HG02981 (cell line): ENCODE results near the gene MFSD1.
"Not testable (repeated sequence)": the region's sequence is repeated elsewhere in the genome, so short reads cannot be mapped to it uniquely, and the experiment has no call there.

ENCODE experiments used
- ATAC-seq: cut with Tn5 transposase; IDR thresholded peaks from one replicate; pipeline ENCODE4 v1.9.1; 2021; ENCODE audit warnings: mild to moderate bottlenecking, moderate library complexity; ENCODE audit not compliant: unreplicated experiment

Gene MFSD1

DNA sequence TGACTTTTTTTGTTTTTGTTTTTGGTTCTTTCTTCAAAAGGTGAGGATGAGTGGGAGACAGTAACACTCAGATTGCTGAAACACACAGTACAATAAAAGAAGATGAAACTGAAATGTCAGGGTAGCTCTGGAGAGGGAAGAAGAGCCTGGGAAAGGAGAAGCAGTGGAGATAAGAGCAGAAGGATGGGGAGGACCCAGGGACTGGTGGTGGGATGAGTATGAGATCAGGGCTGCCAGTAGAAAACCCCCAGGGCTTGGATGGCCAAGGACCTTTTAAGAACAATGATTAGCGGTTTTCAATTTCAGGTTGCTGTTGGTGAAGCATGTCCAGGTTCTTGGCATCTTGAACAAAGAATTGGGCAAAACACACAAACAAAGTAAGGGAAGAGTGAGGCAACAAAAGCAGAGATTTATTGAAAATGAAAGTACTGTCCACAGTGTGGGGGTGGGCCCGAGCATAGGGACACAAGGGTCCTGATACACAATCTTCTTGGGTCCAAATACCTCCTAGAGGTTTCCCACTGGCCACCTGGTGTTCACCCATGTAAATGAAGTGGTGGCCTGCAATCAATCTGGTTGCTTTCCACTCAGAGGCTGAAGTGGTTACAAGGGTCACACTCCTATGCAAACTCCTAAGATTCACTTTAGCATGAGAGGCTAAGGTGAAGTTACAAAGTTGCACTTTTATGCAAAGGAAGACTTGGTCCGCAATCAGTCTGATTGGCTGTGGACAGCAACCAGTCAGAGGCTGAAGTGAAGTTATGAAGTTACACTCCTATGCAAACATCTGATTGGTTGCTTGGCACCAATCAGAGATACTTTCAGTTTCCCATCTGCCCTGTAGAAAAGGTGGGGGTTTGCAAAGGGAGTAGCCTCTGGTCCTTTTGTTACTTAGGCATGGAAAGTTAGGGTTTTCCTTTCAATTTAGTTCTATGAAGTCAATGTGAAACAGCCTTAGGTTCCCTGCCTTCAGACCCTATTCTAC lies 26.1 kb upstream of the MFSD1 start:
- peak; percentile 67 for ATAC-seq

DNA sequence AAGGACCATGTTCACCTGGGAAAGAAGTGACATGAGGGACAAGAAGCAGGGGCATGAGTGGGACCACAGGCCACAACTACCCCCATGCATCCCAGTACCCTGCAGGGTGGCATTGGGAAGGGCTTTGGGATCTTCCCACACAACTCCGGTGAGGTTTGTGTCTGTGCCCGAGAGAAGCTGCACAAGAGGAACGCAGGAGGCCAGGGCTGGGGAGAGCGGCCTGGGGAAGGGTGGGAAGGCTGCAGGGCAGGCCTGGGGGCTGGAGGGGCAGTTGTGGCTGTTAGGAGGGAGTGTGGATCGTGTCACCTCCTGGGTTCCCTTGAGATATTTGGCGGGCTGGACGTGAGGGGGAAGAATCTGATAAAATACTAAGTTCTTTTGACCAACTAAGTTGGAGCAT lies 25.3 kb upstream of the MFSD1 start:
- ATAC-seq = no peak

DNA sequence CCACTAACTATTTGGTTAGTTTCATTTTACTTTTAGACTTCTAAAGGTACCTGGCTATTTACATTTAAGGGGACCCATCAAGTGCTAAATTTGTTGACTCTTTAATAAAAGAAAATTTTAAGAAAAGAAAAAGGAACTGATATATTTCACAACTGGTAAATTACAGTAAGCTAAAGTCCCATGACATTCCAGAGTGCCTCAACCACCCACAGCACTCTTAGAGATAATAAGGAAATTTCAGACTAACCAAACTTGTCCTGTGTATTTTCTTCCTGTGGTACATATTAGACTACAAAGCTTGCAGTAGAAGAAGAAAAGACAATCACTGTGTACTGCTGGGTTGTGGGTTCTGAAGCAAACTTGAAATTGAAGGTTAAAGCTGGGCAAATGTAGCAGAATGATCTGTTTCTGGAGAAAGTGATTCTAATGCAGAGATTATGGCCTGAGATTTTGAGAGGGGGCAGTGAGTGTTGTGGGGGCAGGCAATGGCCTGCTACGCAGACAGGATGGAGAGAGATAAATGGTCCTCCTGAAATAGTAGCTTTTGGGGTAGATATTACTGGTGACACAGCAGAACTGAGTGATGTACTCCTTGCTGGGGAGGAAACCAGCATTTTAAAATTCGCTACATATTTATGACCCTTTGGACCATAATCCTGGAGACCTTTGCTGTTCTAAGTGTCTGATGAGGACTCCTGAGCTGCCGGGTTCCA lies 24.5 kb upstream of the MFSD1 start:
- ATAC-seq = no peak

DNA sequence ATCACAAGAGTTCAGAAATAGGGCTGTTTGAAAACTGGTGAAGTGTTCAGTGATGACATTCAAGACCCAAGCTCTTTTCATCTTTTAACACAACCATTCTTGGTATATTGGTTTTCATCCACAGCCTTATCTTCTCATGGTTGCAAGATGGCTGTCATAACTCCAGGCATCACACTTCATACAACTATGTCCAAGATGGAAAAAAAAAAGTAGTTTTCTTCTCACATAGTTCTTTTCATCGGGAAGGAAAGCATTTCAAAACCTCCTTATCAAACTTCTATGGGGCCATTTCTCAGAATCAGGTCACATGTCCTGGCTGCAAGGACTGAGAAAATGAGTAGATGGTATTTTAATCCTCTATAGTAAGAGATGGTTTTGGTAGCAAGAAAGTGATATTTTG lies 21.1 kb upstream of the MFSD1 start:
- ATAC-seq = no peak

DNA sequence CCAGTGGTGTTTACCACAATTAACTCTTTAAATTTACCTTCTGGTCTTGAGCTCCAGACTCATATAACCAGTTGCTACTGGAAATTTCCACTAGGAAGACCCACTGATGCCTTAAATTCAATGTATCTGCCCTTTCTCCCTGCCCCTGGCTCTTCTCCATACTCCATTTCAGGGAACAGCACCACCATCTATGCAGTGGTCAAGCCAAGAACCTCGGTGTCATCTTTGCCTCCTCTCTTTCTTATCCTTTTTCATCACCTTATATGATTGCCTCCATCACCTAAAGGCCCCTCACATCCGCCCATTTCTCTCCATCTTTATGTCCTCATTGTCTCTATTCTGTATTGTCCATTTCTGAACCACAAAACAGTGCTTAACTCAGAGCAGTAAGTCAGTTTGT lies 20.7 kb upstream of the MFSD1 start:
- no peak for ATAC-seq

DNA sequence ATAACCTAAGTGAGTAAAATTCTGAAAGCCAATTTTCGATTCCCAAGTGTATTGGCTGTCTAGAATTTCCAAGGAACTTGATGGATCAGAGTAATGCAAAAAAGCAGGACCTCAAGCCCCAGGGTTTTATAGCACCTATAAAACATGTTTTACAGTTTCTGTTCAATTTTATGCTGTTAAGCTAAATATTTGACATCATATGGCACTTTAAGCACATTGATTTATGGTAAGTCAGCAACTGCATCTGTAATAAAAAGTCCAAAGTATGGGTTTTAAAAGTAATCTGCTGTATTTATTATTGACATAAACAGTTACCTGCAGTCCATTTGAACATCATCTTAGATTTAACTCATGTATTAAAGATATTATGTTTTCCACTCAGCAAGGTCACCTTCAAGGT lies 20.0 kb upstream of the MFSD1 start:
- ATAC-seq = no peak

DNA sequence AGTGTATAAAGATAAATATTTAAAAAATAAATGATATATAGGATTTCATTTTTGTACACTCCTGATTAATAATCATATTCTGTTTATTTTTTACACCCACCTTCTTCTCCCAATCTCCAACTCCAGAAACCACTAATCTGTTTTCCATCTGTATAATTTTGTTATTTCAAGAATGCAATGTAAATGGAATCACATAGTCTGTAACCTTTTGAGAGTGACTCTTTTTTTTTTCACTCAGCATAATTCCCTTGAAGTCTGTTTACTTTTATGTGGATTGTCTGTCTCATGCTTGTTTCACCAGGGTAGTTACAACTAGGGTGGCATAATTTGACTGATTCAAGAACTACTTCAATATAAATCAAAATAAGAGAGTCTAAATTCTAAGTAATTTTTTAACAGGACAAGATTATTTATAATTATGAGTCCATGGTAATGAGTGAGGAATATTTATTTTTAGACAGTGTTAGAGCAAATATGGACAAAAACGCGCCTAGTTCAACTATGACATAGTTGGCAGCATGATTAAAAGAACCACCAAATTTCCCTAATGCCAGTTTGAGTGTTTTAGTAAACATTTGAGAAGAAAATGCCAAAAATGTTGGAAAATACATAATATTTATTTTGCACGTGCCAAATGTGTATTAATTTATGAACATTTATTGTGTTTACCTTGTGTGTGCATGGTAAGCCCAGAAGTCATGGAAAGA lies 19.4 kb upstream of the MFSD1 start:
- no peak for ATAC-seq

DNA sequence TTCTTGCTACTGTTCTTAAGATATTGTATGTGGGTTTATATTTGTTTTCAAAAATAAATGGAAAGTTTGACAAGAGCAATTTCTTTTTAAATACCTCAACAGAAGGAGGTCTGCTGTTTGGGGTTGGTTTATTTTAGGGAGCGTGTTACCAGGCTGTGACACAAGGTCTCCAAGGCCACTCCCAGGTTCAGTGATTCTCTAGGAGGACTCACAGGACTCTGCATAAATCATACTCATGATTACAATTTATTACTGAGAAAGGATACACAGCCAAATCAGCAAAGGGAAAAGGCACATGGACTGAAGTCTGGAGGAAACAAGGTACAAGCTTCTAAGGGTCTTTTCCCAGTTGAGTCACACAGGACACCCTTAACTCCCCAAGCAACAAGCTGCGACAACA lies 18.8 kb upstream of the MFSD1 start:
- ATAC-seq = no peak

DNA sequence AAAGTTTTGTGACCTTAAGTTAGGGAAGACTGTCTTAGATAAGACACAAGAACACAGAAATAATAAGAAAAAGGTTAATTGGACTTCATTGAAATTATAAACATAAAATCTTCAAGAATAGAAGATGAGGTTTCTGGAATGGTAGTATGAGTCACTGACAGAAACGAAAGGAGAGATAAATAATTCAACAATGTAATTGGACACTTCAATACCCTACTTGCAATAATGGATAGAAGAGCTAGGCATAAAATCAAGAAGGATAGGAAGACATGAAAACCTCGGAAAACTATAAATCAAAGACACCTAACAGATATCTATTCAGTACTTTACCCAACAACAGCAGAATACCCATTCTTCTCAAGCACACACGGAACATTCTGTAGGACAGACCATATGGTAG lies 15.9 kb upstream of the MFSD1 start:
- ATAC-seq = no peak

DNA sequence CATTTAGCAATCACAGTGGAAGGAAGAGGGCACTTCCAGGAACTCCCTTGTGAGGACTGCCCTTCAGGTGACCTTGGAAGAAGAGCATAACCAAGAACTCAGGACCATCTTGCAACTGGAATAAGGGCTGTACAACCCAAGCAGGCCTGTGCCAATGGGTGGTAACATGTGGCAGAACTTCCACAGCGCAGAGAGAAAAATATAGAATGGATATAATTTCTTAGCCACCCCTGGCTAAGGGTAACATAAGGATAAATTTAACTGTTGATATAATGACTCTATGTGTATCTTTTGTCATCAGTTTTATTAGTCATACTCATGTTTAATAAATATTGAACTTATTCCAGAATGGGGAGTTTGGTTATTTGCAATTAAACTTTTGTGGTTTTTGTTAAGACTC lies 13.4 kb upstream of the MFSD1 start:
- no peak for ATAC-seq

DNA sequence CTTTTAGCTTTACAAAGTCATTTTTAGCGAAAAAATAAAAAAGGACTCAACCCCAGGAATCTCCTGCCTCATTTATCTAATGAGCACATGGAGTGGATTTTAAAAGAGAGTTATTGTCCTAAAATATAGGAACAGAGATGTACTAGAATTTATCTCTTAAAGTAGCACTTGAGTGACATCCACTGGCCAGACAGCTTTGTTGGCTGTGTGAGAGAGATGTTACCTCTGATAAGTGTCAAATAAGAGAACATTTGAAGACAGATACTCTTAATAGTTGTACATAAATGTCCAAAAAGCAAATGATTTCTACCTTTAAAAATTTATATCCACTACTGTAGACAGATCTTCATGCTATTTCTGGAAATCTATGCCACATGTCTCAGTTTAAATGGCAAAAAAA lies 12.3 kb upstream of the MFSD1 start:
- no peak for ATAC-seq

DNA sequence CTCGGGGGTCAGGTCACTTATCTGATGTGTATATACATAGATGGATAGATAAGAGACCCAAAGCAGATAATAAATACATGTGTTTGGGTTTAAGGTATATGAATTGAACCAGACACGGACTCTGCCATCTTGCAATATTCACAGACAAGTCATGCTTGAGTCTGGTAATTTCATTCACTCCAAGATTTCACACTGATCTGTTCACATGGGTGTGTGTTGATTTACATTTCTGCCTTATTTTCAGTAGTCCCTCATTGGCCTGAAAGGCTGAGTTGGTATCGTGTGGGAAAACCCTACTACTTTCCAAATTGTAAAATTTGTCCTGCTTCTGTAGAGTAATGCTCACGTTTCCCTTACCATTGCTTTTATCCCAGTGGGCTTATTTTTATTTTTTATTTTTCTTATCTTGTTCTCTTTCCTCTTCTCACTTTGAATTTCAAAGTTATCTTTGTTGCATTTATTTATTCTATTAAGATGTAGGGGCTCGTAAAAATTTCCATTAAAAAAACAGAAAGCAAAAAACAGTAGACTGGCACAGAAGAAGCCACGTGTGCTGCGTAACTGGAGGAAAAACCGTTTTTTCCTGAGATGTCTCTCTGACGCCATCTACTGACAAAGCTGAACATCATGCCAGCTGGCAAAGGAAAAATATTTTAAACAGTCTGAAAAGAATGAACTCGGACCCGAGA lies 10.8 kb upstream of the MFSD1 start:
- peak; percentile 57 for ATAC-seq

DNA sequence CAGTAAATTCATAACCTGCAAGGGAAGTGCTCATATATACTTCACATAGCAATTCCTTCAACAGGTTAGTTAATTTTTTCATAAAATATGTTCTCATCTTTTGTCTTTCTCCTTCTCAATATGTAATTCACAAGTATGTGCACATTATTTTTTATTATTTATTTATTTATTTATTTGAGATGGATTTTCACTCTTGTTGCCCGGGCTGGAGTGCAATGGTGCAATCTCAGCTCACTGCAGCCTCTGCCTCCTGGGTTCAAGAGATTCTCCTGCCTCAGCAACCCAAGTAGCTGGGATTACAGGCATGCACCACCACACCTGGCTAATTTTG lies 10.3 kb upstream of the MFSD1 start:
- ATAC-seq = not testable (repeated sequence)

DNA sequence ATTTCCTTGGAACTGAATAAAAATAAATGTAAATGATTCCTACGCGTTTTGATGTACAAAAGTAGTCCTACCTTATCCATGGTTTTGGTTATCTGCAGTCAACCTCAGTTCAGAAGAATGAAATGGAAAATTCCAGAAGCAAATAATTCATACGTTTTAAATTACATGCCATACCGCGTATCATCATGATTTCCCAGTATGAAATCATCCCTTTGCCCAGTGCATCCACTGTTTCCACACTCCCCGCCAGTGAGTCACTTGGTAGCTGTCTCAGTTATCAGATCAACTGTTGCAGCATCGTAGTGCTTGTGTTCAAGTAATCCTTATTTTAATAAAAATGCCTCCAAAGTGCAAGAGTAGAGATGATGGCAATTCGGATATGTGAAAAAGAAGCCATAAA lies 9.1 kb upstream of the MFSD1 start:
- no peak for ATAC-seq

DNA sequence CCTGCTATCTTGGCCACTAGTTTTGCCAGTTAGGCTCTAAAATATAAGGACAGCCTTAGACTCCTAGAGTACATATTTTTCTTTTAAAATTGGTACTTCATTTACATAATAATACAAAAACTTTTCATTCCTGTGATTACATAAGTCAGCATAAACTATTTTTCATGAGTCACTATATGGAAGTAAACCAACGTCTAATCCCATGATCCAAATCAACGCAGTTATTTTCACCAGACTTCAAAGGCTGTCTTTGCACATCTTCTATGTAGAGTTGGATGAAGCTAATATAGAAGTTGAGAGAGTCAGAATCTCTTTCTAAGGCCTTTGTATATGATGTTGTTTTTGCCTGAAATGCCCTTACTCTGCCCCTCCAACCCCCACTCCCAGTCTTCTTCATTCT lies 7.6 kb upstream of the MFSD1 start:
- no peak for ATAC-seq

DNA sequence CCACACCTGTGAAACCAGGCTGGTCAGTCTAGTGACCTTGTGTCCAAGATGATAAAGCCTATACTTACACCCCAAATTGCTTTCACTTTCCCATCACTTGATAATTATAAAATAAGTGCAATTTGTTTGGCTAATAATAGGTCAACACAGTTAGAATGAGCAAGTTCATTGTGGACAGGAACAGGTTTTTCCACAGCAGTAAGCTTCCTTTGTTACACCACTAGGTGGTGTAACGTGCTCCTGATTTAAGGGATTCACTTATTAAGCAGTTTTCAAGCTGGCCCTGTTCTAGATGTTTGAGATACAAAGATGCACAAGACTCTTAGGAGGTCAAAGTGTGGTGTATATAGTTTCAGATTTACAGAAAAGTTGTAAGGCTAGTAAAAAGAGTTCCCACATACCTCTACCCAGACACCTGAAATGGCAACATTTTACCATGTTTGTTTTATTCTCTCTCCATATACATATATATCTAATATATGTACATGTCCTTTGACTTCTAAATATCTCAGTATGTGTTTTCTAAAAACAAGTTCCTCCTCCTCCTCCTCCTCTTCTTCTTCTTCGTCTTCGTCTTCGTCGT lies 6.8 kb upstream of the MFSD1 start:
- ATAC-seq = peak; percentile 72

DNA sequence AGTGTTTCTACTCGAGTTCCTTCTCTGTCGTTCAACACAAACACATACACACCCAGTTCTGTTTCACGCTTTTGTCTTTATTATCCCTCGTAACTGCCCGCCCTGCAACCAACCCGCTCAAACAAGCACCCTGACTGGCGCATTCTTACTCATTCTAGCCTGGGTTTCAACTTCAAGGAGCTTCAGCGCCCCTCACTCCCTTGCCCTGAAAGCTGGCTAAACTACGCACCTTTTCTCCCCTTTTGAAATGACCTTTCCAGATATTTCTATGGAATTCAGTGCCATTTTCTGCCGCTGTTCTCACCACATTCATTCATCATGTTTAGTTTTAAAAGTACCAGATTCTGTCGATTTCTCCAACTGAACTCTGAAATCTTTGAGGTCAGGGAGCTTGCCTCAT lies 653 bp upstream of the MFSD1 start:
- ATAC-seq = no peak

DNA sequence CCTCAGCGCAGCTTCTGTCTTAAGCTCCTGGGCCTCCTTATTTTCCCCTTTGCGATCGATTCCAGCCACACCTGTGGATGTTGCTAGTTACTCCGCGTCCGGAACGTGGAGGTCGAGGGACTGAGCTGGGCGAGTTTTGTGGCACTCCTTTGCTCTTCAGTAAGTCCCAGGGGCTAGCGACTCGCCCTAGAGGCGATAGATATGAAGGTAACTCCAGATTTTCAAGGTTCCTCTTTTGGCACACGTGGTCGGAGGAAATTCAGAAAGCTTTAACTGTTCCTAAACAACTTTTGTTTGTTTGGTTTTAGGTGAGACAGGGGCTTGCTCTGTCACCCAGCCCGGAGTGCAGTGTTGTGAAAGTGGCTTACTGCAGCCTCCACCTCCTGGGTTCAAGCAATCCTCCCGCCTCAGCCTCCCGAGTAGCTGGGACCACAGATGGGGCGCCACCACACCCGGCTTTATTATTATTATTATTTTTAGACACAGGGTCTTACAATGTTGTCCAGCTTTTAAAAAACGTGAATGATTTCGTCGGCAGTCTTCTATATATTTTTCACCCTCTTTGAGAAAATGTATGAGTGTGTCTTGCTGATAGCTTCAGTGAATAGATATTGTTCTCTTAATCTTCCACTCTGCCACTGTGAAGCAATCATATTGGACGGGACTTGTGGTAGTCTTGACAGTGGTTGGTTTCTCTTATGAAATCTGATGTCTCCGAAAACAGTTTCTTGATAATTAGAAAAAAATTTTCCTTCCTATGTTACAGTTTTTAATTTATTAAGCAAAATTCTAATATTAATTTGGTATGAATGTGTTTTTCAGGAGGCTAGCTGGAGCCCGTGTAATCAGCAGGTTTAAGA lies 785 bp downstream of the MFSD1 start:
- ATAC-seq = peak; percentile 33

DNA sequence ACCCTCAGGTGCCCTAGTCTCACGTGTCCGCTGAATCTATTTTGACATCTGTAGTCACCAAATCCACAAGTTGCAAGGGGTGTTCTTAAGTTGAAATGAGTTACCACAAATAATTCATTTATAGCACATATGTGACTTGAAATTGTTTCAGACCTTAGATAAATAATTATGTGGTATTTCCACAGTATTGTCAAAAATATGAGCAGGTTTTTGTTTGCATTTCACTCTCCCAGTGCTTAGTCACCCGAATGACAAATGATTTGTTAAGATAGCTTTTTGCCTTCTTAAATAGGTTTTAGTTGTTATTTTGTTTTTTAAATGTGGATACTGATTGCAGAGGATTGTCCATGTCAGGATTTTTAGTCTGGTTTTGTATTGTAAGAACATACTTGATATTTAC lies 2.6 kb downstream of the MFSD1 start:
- no peak for ATAC-seq

DNA sequence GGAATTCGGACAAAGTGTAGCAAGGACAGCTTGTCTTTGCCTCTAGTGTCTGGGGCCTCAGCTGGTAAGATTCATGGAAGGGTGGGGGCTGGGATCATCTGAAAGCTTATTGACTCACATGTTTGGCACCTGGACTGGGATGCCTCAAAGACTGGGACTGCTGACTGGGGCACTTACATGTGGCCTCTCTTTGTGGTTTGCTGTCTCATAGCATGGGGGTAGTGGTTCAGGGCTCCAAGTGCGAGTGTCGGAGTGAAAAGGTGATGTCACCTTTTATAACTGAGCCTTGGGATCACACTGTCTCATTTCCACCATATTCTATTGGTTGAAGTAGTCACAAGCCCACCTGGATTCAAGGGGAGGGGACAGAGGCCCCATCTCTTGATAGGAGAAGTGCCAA lies 6.8 kb downstream of the MFSD1 start:
- no peak for ATAC-seq
